Muscle of leg (tissue), 11 donors: ENCODE data around the gene FNDC3B. TPM values are rescaled to one million over a fixed set of nuclear protein-coding genes. Genes with fewer than 3 reads are reported as not detected.
A peak's percentile ranks its signal among the peaks of the same experiment; 100 is the strongest.

Experiments
- DNase-seq: peaks from one replicate; pipeline ENCODE4 v3.0.0; 2013
- H3K27ac ChIP-seq: one replicate; pipeline ENCODE4 v1.5.1; 2013; ENCODE audit warnings: mild to moderate bottlenecking, low read length, control low read depth
- H3K27me3 ChIP-seq: one replicate; pipeline ENCODE4 v1.6.1; 2013; ENCODE audit warnings: low read length; ENCODE audit not compliant: control insufficient read depth, insufficient read depth
- H3K36me3 ChIP-seq: one replicate; pipeline ENCODE4 v1.6.1; 2013; ENCODE audit warnings: low read length; ENCODE audit not compliant: control insufficient read depth, insufficient read depth
- H3K4me1 ChIP-seq: one replicate; pipeline ENCODE4 v1.6.1; 2013; ENCODE audit warnings: low read length; ENCODE audit not compliant: control insufficient read depth, insufficient read depth
- H3K4me3 ChIP-seq: one replicate; pipeline ENCODE4 v1.5.1; 2013; ENCODE audit warnings: low read length, control low read depth
- H3K9me3 ChIP-seq: replicated peaks from 2 replicates; pipeline ENCODE4 v1.6.1; 2013; ENCODE audit warnings: low read depth, low read length; ENCODE audit not compliant: control insufficient read depth
- WGBS: methylation state at CpG from one replicate; pipeline ENCODE4 v1.1.5; 2013; ENCODE audit warnings: missing lambda C conversion rate; ENCODE audit not compliant: insufficient coverage; 5-methylcytosine and 5-hydroxymethylcytosine counted together
- polyA plus RNA-seq, 8 donors: library from polyadenylated mRNA; unstranded; fragments of 120-200 nt; gene quantifications; one replicate each; pipeline versions ENCODE4 v1.2.1 to v1.2.3, GENCODE V29; 2013; ENCODE audit warnings: inconsistent platforms in 1 of 8, low replicate concordance in 1 of 8; ENCODE audit not compliant: insufficient read length in 8 of 8, insufficient read depth in 1 of 8
- total RNA-seq: library from RNA; stranded (reverse); fragments of 120-200 nt; gene quantifications from one replicate; pipeline ENCODE4 v1.2.4, GENCODE V29; 2013

Gene FNDC3B
- total and polyA plus RNA-seq, 9 donors = 35.1 to 98.8 (median 58.3) TPM

DNA sequence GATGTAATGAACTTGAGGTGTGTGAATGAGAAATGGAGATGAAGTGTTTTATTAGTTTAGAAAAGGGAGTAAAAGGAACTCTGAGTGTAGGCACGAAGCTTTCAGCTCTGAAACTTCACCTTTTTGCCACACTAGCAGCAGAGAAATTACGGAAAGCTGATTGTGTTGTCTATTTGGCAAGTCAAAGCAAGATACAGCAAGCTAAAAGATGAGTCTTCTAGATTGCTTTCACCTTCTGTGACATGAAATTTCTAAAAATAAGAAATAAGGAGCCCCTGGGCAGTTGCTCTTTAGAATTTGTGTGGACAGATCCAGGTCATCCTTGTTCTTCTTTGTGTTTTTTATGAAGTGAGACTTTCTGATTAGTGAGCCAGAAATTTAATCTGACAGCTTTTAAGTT is 143.4 kb downstream of the FNDC3B start:
- DNase-seq = no peak
- H3K4me3 ChIP-seq = no peak overlapping the region
- WGBS = 100% methylated on average over 1 of the region's 2 CpGs
- no peaks in the 10 kb centered on the region for H3K9me3 ChIP-seq
- H3K4me1 ChIP-seq = peaks cover 6% of the 10 kb centered on the region
- no peaks in the 10 kb centered on the region for H3K27me3 ChIP-seq
- no peak overlapping the region for H3K27ac ChIP-seq
- peaks cover 16% of the 10 kb centered on the region for H3K36me3 ChIP-seq

DNA sequence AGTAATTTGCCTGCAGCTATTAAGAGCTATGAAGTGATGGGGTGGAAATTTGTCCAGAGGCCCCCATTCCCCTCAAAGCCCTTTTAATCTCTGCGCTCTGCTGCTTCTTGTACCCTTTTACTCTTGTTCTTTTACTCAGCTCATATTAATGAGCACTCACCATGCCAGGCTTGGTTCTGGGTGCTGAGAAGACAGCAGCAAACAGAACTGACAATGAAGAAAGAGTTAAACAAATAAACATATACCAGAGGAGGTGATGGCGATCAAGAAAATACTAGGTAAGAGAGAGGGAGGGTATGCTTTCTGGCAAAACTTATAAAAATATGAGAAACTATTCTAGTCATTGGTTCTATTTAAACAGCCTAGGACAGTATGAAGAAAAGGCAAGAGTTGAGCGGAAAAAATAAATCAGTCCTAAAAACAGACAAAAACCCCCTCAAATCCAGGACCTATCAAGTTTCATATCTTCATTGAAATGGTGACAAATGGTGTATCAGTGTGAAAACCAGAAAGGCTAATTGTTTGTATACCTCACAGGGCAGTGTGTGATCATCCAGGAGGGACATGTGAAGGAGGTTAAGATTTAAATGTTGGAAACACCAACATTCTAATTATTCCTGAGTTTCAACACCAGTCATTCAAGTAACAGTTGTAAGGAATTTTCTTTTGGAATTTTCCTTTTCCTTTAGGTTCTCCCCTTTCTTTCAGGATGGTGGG is 144.9 kb downstream of the FNDC3B start:
- H3K4me3 ChIP-seq = no peak overlapping the region
- H3K36me3 ChIP-seq = peaks cover 12% of the 10 kb centered on the region
- peaks cover 6% of the 10 kb centered on the region for H3K4me1 ChIP-seq
- H3K27me3 ChIP-seq = no peaks in the 10 kb centered on the region
- no peaks in the 10 kb centered on the region for H3K9me3 ChIP-seq
- WGBS = no CpG with 5 or more reads among the region's 3 CpGs
- H3K27ac ChIP-seq = peak overlapping the region; percentile 13
- no peak for DNase-seq

DNA sequence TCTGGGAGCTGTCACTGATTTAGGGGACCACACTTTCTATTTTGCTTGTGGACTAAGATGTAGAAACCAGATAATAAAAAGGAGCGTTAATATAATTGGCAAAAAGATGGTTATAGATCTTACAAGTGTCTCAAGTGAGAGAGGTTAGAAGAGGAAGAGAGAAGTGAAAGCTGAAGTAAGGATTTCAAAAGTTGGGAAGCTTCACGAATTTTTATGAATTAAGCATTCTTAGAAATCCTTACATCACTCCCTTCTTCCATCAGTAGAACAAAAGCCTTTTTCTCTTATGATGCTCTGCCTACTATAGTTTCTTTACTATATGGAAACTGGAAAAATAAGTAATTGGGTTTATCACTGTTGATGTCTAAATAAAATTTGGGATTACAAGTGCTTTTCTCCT is 146.5 kb downstream of the FNDC3B start:
- no peak for DNase-seq
- Histone ChIP-seq H3K4me3 (no peak overlapping the region), H3K4me1 (peaks cover 6% of the 10 kb centered on the region), H3K9me3 (no peaks in the 10 kb centered on the region), H3K36me3 (peaks cover 11% of the 10 kb centered on the region), H3K27ac (no peak overlapping the region), H3K27me3 (no peaks in the 10 kb centered on the region)
- WGBS = 75% methylated on average over 1 of the region's 2 CpGs

DNA sequence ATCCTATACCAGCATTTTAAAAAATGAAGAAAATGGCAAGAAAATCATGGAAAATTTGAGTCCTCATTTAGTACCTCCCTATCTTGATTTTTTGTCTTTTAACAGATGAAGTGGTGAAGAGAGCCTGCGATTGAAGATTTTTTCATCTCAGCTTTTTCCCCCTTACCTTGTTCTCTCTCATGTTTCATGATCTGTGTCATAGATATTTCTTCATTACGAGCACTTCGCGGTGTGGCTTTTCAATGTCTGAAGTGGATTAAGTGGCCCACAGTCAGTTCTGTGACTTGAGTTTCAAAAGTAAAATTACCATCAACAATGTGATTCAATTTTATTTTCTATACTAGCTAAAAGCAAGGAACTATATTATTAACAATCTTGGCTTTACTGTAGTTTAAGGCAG is 147.2 kb downstream of the FNDC3B start:
- H3K4me1 ChIP-seq = peaks cover 6% of the 10 kb centered on the region
- H3K27ac ChIP-seq = no peak overlapping the region
- no CpG with 5 or more reads among the region's 4 CpGs for WGBS
- H3K36me3 ChIP-seq = peaks cover 11% of the 10 kb centered on the region
- H3K9me3 ChIP-seq = no peaks in the 10 kb centered on the region
- H3K27me3 ChIP-seq = no peaks in the 10 kb centered on the region
- no peak overlapping the region for H3K4me3 ChIP-seq
- DNase-seq = no peak

DNA sequence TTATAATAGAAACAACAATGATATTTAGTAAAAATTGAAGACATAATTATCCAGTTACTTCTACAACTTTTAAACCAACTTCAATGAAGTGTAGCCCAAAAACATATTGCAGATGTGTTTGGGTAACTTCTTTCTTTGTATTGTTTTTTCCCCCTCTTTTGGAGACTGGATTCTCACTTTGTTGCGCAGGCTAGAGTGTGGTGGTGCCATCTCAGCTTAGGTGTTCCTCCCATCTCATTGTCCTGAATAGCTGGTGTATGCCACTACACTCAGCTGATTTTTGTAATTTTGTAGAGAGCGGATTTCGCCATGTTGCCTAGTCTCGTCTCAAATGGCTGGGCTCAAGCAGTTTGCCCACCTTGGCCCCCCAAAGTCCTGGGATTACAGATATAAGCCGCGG is 148.1 kb downstream of the FNDC3B start:
- Histone ChIP-seq H3K27ac (no peak overlapping the region), H3K27me3 (no peaks in the 10 kb centered on the region), H3K36me3 (peaks cover 13% of the 10 kb centered on the region), H3K4me1 (peaks cover 3% of the 10 kb centered on the region), H3K4me3 (no peak overlapping the region), H3K9me3 (no peaks in the 10 kb centered on the region)
- no CpG with 5 or more reads among the region's 6 CpGs for WGBS
- DNase-seq = no peak

DNA sequence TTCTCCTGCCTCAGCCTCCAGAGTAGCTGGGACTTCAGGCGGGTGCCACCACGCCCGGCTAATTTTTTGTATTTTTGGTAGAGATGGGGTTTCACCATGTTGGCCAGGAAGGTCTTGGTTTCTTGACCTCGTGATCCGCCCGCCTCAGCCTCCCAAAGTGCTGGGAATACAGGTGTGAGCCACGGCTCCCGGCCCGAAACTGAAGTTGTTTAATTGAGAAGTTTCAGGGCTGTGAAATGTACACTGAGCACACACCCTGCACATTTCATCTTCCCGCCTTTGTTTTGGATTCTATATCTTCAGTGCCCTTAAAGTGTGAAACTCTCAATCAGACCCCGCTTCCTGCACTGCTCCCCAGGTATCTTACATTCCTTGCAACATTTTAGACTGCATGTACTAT is 149.1 kb downstream of the FNDC3B start:
- Histone ChIP-seq H3K36me3 (peaks cover 13% of the 10 kb centered on the region), H3K27ac (no peak overlapping the region), H3K4me1 (peaks cover 3% of the 10 kb centered on the region), H3K4me3 (no peak overlapping the region), H3K9me3 (no peaks in the 10 kb centered on the region), H3K27me3 (no peaks in the 10 kb centered on the region)
- WGBS = 92% methylated on average over 6 of the region's 11 CpGs
- no peak for DNase-seq

DNA sequence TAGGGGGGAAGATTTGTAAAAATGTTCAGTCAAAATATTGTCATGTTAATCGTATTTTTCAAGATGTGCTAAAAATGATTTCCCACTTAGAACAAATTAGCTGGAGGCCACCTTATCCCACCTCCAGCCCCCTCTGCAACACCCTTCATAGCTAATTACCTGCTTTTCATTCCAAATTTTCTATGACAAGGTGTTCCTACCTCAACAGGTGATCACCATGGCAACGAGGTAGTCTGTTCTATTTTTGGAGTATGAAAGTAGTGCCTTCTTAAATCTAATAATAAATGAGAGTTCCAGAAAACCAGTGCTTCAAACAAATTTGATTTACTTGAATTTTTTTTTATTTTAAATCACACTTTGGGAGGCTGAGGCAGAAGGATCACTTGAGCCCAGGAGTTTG is 149.8 kb downstream of the FNDC3B start:
- Histone ChIP-seq H3K9me3 (no peaks in the 10 kb centered on the region), H3K27me3 (no peaks in the 10 kb centered on the region), H3K27ac (no peak overlapping the region), H3K36me3 (peaks cover 11% of the 10 kb centered on the region), H3K4me1 (no peaks in the 10 kb centered on the region), H3K4me3 (no peak overlapping the region)
- no peak for DNase-seq
- WGBS = no CpG with 5 or more reads among the region's 2 CpGs

DNA sequence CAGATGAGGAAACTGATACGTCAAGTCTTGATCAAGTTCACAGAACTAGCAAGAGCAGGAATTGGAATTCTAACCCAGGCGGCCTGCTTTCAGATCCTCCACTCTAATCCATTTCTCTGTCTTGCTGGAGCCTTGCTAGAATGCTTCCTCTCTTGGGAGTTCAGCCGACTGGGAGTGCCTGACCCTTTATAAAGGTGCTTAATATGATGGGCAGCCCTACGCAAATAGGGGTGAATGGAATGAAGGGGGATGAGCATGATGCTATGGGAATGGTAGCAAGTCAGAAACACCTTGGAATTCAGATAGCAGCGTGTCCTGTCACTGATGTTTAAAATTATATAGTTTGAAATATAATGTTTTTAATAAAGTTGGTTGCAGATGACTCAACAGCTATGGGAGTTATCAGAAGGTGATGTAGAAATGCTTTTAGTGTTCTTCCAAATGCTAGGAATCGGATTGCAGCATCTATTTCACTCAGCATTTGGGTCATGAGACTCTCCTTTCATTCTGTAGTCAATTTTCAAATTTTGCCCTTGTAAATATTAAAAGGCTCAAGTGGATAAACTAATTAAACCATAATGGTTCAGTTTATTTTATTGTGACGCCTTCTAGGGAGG is 150.7 kb downstream of the FNDC3B start:
- Histone ChIP-seq H3K9me3 (no peaks in the 10 kb centered on the region), H3K27me3 (no peaks in the 10 kb centered on the region), H3K4me3 (no peak overlapping the region), H3K36me3 (peaks cover 11% of the 10 kb centered on the region), H3K27ac (no peak overlapping the region), H3K4me1 (no peaks in the 10 kb centered on the region)
- WGBS = 88% methylated on average over 1 of the region's 7 CpGs
- no peak for DNase-seq

DNA sequence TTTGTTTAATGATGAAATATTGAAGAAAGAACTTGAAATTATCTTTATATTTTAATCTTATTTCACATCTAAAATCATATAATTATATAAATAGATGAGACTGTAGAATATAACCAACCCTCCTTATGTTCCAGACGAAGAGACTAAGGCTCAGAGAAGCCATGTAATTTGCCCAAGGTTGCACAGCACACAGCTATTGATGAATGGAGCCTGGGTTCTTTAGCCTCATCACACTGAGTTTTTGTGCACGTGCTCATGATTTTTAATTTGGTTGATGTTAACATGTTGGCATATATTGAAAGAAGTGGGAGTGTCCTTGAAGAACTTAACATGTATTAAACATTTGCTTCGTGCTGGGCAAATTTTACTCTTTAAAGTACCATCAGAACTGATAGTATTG is 151.6 kb downstream of the FNDC3B start:
- H3K36me3 ChIP-seq = peaks cover 11% of the 10 kb centered on the region
- no peaks in the 10 kb centered on the region for H3K27me3 ChIP-seq
- DNase-seq = no peak
- H3K4me3 ChIP-seq = no peak overlapping the region
- H3K9me3 ChIP-seq = no peaks in the 10 kb centered on the region
- 100% methylated on average over 1 of the region's 3 CpGs for WGBS
- H3K4me1 ChIP-seq = peaks cover 2% of the 10 kb centered on the region
- H3K27ac ChIP-seq = no peak overlapping the region

DNA sequence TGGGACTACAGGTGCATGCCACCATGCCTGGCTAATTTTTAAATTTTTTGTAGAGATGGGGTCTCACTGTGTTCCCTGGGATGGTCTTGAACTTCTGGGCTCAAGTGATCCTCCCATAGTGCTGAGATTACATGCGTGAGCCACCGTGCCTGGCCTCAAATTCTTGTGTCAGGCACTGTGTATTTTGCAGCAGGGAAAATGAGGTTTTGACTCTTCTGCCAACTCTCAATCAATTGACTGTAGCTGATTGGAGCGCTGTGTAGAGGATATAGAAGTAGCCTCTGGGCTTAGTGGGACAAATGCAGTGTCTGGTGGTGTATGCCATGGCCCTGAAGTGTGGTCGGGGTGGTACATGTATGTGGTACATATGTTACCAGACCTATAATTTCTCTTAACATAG is 152.3 kb downstream of the FNDC3B start:
- Histone ChIP-seq H3K9me3 (no peaks in the 10 kb centered on the region), H3K27ac (no peak overlapping the region), H3K36me3 (peaks cover 10% of the 10 kb centered on the region), H3K4me3 (no peak overlapping the region), H3K4me1 (peaks cover 2% of the 10 kb centered on the region), H3K27me3 (no peaks in the 10 kb centered on the region)
- no peak for DNase-seq
- 90% methylated on average over 2 of the region's 4 CpGs for WGBS
